ENCODE data around the gene FAF1. TPM values are rescaled to one million over a fixed set of nuclear protein-coding genes. Genes with fewer than 3 reads are reported as not detected.

The FAF1 gene
- total and polyA plus RNA-seq, 2 of the 8 experiments (the other 6 are each of a cell fraction or from before 2014, with no cell fraction given), result 10.8 to 65.9 TPM

GRCh38 chr1:50972766-50973165 is 12.7 kb upstream of the FAF1 start (continued):
- TF ChIP-seq E2F6 (IDR thresholded peaks at IDR 0.05) (no peak), POLR2AphosphoS5 (IDR thresholded peaks at IDR 0.05; ENCODE audit: low read depth, low read length) (no peak), SP4 (IDR thresholded peaks at IDR 0.05; ENCODE audit: low read length) (no peak), CBX5 (IDR thresholded peaks at IDR 0.05; ENCODE audit: low read depth, low read length) (no peak), MAX (IDR thresholded peaks at IDR 0.05) (no peak)

Measured in H1 (cell line).